GM15510 (cell line): Measurements from ENCODE around the gene PPIF.

ENCODE experiments used
- POLR2A ChIP-seq: IDR thresholded peaks from 3 replicates; pipeline ENCODE4 v1.6.1; 2011; ENCODE audit warnings: borderline replicate concordance; ENCODE audit not compliant: insufficient read length; ENCODE audit errors: extremely low read depth

PPIF gene

GRCh38 chr10:79359816-79360498 is 12.7 kb downstream of the PPIF start:
- TF ChIP-seq POLR2A, result no peak

- TF ChIP-seq POLR2A, result no peak
Observed at GRCh38 chr10:79360499-79361342, 13.5 kb downstream of the PPIF start.

GRCh38 chr10:79361726-79362397 is 14.6 kb downstream of the PPIF start:
- TF ChIP-seq POLR2A, result no peak

DNA sequence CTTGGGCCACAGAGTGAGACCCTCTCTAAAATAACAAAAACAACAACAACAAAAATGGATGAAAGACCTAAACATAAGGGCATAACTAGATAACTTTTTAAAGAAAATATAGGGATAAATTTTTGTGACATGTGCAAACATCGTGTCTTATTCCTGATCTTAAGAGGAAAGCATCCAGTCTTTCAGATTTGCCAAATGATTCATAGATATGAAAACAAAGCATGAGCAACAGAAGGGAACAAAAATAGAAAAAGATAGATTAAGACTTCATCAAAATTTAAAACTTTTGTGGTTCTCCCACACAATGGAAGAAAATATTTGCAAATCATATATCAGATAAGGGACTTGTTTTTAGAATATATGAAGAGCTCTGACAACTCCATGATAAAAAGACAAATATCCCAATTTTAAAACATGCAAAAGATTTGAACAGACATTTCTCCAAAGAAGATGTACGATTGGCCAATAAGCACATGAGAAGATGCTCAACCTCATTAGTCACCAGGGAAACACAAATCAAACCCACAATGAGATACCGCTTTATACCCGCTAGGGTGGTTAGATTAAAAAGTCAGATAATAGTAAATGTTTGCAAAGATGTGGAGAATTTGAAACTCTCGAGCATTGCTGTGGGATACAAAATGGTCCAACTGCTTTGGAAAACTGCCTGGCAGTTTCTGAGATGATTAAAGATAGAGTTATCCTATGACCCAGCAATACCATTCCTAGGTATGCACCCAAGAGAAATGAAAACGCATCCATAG is 20.3 kb downstream of the PPIF start:
- no peak for TF ChIP-seq POLR2A

DNA sequence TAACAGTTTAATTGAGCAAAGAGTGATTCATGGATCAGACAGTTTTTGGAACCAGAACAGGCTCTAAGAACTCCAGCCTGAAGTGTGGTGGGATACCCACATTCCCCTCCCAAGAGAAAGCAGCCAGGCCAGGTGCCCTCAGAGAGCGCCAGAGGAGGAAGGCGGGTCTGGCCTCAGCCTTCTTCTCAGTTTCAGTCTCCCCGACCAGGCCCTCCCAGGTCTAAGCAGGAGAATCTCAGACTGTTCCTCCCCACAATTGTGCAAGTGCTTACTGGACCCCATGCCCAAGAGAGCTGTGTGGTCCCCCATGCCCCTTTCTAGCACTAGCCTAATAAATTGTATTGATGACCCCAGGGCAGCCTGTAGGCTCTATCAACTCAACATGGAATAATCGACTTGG is 25.6 kb downstream of the PPIF start:
- no peak for TF ChIP-seq POLR2A

DNA sequence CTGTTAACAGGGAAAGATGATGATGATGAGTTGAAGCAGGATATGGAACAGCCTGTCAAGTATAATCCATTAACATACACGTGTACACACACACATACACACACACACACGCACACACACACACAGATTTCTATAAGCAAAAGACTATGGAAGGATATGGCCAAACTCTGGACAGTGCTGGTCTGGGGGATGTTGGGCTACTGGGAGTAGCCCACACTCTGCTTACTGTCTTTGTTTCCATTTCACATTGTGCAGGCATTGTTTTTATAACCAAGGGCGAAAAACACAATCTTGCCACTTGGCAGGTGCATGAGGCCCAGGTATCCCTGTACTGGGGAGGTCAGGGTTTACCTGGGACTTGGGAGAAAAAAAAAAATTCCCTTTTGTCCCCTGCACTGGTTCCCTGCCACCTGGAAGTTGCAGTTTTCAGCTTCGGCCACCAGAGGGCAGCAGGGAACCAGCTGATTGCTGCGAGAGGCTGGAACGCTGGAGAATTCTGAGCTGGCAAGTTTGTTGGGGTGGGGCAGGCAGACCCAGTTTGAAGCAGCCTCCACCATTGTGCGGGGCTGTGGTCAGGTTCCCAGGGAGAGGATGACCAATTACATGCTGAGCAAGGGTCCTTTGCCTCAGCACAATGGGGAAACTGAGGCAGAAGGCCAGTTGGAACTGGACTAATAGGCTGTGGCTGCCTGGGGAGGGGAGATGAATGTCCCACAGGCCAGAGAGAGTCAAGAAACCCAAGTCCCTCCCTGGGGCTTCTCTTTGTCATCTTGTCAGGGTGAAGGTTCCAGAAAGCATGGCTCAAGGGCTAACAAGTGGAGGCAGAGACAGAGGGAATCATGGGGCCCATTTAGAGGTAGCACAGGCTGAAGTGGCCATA is 27.3 kb downstream of the PPIF start:
- TF ChIP-seq POLR2A, result no peak

DNA sequence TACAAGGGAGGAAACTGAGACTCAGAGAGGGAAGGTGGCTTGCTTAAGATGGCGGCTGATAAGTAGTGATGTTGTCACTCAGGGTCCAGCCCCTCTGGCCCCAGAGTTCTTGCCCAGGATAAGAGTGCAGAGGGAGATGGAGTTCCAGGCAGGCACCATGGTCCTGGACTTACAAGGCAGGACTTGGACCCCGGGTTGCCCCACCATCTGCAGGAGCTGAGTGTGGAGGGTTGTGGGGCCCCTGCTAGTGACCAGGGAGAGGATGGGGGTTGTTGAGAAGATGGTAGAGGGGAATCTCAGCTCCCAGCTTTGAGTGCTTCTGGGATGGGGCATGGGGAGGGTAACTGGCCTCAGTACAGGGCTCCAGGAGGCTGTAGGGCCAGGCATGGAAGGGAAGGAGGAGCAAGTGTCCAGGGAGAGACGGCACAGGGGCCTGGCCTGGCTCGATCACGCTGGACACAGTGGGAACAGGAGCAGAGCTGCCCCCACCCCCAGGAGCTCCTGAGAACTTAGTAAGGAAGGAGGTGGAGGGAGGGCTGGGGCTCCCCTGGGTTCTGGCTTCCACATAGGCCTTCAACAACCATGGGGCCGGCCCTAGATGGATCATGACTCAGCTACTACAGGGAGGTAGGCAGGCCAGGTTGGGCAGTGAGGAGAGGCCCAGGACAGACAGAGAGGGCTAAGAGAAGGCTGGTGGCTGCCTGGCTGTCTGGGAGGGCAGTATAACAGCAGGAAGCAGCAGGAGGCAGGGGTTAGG is 28.2 kb downstream of the PPIF start:
- TF ChIP-seq POLR2A, result no peak

DNA sequence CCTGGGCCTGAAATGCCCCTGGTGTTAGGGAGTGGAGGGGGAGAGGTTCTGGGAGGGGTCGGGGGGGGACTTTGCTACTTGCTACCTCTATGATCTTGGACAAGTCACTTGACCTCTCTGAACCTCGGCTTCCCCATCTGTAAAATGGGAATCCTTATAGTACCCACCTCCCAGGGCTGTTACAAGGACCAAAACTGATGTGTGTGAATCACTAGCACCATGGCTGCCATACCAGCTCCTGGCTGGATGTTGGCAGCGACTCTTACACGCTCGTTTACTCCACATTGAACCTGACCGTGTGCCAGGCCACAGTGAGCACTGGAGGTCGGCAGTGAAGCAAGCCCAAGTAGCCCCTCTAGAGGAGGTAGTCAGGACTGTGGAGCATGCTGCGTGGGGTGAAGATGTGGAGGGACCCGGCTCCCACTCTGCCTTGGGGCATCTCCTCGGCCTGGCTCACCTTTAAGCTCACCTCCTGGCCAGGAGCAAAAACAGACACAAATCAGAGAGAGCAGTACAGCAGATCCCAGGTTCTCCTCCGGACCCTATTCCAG is 28.9 kb downstream of the PPIF start:
- TF ChIP-seq POLR2A, result no peak

DNA sequence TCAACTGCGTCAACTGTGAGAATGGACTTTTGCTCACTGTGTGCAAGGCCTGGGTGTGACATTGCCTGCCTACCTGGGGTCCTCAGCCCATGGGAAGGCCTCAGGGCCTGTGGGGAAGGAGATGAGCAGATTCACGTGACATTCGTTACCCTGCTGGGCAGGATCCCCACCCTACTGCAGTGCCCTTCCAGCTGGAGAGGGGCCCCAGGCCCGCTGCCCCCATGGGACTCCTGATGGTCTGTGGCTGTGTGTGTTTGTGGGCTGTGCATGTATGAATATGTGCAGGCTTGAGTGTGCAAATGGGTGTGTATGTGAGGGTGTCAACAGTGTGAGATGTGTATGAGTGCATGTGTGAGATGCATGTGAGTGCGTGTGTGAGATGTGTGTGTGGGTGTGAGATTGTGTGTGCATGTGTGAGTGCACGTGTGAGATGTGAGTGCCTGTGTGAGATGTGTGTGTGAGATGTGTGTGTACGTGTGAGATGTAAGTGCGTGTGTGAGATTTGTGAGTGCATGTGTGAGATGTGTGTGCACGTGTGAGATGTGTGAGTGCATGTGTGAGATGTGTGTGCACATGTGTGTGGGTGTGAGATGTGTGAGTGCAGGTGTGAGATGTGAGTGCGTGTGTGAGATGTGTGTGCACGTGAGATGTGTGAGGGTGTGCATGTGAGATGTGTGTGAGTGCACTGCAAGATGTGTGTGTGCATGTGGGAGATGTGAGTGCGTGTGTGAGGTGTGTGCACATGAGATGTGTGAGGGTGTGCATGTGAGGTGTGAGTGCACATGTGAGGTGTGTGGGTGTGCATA is 29.7 kb downstream of the PPIF start:
- TF ChIP-seq POLR2A, result no peak

DNA sequence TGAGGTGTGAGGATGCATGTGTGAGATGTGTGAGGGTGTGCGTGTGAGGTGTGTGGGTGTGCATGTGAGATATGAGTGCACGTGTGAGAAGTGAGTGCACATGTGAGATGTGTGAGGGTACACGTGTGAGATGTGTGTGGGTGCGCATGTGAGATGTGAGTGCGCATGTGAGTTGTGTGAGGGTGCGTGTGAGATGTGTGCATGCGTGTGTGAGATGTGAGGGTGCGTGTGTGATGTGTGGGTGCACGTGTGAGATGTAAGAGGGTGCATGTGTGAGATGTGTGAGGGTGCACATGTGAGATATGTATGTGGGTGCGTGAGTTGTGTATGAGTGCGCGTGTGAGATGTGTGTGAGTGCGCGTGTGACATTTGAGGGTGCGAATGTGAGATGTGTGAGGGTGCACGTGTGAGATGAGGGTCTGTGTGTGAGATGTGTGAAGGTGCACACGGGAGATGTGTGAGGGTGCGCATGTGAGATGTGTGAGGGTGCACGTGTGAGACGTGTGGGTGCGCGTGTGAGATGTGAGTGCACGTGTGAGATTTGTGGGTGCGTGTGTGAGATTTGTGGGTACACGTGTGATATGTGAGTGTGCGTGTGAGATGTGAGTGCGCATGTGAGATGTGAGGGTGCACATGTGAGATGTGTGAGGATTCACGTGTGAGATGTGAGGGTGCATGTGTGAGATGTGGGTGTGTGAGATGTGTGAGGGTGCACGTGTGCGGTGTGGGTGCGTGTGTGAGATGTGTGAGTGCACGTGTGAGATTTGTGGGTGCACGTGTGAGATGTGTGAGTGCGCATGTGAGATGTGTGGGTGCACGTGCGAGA is 30.5 kb downstream of the PPIF start:
- no peak for TF ChIP-seq POLR2A

- TF ChIP-seq POLR2A, result no peak
Observed at GRCh38 chr10:79378383-79378646, 31.0 kb downstream of the PPIF start.
